GM12873 (cell line): ENCODE results near the gene PYROXD2.

Experiments used
- CTCF ChIP-seq: IDR thresholded peaks from 2 replicates; pipeline ENCODE4 v1.5.1; 2012; ENCODE audit warnings: low read depth, mild to moderate bottlenecking, moderate library complexity, low read length, control low read depth; ENCODE audit not compliant: insufficient read depth; ENCODE audit errors: missing control alignments

The PYROXD2 gene

GRCh38 chr10:98403812-98404504 is 11.0 kb downstream of the PYROXD2 start:
- no peak for TF ChIP-seq CTCF

GRCh38 chr10:98402931-98403718 is 11.9 kb downstream of the PYROXD2 start:
- no peak for TF ChIP-seq CTCF

GRCh38 chr10:98402478-98402877 is 12.5 kb downstream of the PYROXD2 start:
- no peak for TF ChIP-seq CTCF

GRCh38 chr10:98400482-98400881 is 14.5 kb downstream of the PYROXD2 start:
- TF ChIP-seq CTCF, result no peak

- no peak for TF ChIP-seq CTCF
Observed at GRCh38 chr10:98399784-98400183, 15.2 kb downstream of the PYROXD2 start.

DNA sequence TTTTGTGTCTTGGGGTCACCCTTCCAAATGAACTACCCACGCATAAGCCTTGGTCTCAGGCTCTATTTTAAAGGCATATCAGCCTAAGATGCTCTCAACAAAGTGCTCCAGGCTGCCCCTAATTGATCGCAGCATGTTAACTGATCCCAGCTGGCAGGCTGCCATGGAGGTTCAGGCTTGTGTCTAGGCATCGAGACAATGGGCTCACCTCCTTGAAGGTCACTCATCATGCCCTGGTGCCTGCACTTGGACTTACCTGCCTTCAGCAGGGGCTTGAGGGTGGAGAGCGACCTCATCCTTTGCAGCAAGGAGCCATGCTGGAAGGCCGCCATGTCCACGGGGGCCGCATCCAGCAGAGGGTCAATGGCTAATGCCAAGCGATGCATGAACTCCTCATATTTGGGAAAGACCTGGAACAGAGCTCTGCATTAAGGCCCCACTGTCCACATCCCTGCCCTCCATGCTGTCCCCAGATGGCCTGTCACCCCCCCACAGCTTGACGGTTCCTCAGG is 17.8 kb downstream of the PYROXD2 start:
- no peak for TF ChIP-seq CTCF
